PC-3 (cell line): ENCODE measurements around the gene USP3.

Experiments
- CTCF ChIP-seq: fragments of 300-600 bp; sonication (generic); conservative IDR thresholded peaks from 2 replicates; pipeline ENCODE4 v1.5.1; 2017; ENCODE audit warnings: antibody characterized with exemption, low read depth, mild to moderate bottlenecking, low read length
- EZH2 ChIP-seq: fragments of 300-600 bp; sonication (generic); IDR thresholded peaks from one replicate; pipeline ENCODE4 v1.6.1; 2017; ENCODE audit warnings: antibody characterized with exemption, mild to moderate bottlenecking, low read length; ENCODE audit not compliant: unreplicated experiment

- TF ChIP-seq CTCF (no peak), EZH2 (no peak)
Observed at GRCh38 chr15:63492541-63493077, 11.8 kb upstream of the USP3 start.
